Ovary (tissue), 9 donors: Measurements from ENCODE around the gene SPOCK1. TPM values are rescaled to one million over a fixed set of nuclear protein-coding genes. Genes with fewer than 3 reads are reported as not detected.

Experiments
- DNase-seq, 5 donors: peaks; one replicate each; pipeline ENCODE4 v3.0.0-alpha.2; 2019 to 2020
- H3K27ac ChIP-seq, 2 donors: fragments of 200-600 bp; one replicate each; pipeline versions ENCODE4 v1.5.1 to v1.8.0; 2019 to 2022
- H3K27me3 ChIP-seq: fragments of 200-600 bp; one replicate; pipeline ENCODE4 v1.8.0; 2022
- H3K36me3 ChIP-seq: fragments of 200-600 bp; sonication (generic); one replicate; pipeline ENCODE4 v1.5.1; 2019
- H3K4me1 ChIP-seq: one replicate; pipeline ENCODE4 v1.8.1; 2013; ENCODE audit warnings: mild to moderate bottlenecking, moderate library complexity; ENCODE audit not compliant: insufficient read depth
- H3K4me3 ChIP-seq: fragments of 200-600 bp; sonication (generic); one replicate; pipeline ENCODE4 v1.5.1; 2017
- H3K9me3 ChIP-seq, 2 donors: fragments of 200-600 bp in 1 of 2; sonication (generic) in 1 of 2; one replicate each; pipeline versions ENCODE4 v1.5.1 to v1.8.1; 2013 to 2019; ENCODE audit warnings: mild to moderate bottlenecking in 1 of 2, moderate library complexity in 1 of 2
- CTCF ChIP-seq, 3 donors: fragments of 450-650 bp in 2 of 3; fragments of 200-600 bp in 1 of 3; IDR thresholded peaks; one replicate each; pipeline versions ENCODE4 v1.5.1 to v1.8.0; 2016 to 2022; ENCODE audit warnings: antibody characterized with exemption in 3 of 3, mild to moderate bottlenecking in 1 of 3
- EP300 ChIP-seq: sonication (generic); formaldehyde crosslinking; IDR thresholded peaks from one replicate; pipeline ENCODE4 v1.6.1; 2017; ENCODE audit warnings: antibody characterized with exemption
- POLR2A ChIP-seq: fragments of 450-650 bp; IDR thresholded peaks from one replicate; pipeline ENCODE4 v1.6.1; 2017; ENCODE audit warnings: antibody characterized with exemption, mild to moderate bottlenecking, moderate library complexity
- WGBS, 3 donors: extraction: QIAGEN DNeasy Blood & Tissue Kit in 1 of 3; methylation state at CpG; one replicate each; pipeline versions ENCODE4 v1.1.5 to v1.1.7; 2013 to 2017; 5-methylcytosine and 5-hydroxymethylcytosine counted together
- intact Hi-C, 4 donors: fragments of 100-400 bp; cut with DNase I; formaldehyde crosslinking; loops; one replicate each; pipeline versions ENCODE4 v1.11.0 to v1.15.1; 2022 to 2023
- polyA plus RNA-seq, 2 donors: library from polyadenylated mRNA; stranded (reverse); fragments of 200-250 nt in 1 of 2; fragments of 350-450 nt in 1 of 2; fragmentation: Illumina TruSeq in 1 of 2; extraction: RNeasy Lipid Tissue Mini Kit (QIAGEN cat#74804) in 1 of 2; gene quantifications; one replicate each; pipeline ENCODE4 v1.2.3, GENCODE V29; 2013 to 2014
- total RNA-seq, 7 donors: library from RNA; depleted of rRNA in 2 of 7; stranded (reverse); fragments of >200 nt in 2 of 7; fragmentation: NEBNext Ultra II Directional in 3 of 7; extraction: Animal tissue kit (Norgen Biotek cat#: 25700) in 3 of 7; gene quantifications; one replicate each; pipeline versions ENCODE4 v1.1.0 to v1.2.4, GENCODE V29; 2016 to 2023
- donor health status: DM: no; HTN: no; CAD: no; lungs with moderate emphysema.
- donor health status: DM: no; HTN: no; CAD: no.
- donor health status: Bipolar disorder and iron deficiency.
- donor health status: DM: yes; HTN: yes; CAD: no.
- donor health status: DM: no; HTN: no; CAD: no.
- donor health status: DM: yes; HTN: yes; CAD: no.

Gene SPOCK1
- total and polyA plus RNA-seq, 9 donors: 1.3 to 42.6 (median 10.8) TPM

GRCh38 chr5:137510671-137511070, 11.5 kb upstream of the SPOCK1 start:
- Histone ChIP-seq H3K27ac (no peak overlapping the region), H3K36me3 (no peaks in the 10 kb centered on the region), H3K4me3 (no peak overlapping the region), H3K9me3 (no peaks in the 10 kb centered on the region), H3K4me1 (no peaks in the 10 kb centered on the region), H3K27me3 (no peaks in the 10 kb centered on the region)
- intact Hi-C loops: no loop called here
- TF ChIP-seq EP300: no peak
- TF ChIP-seq CTCF (IDR thresholded peaks at IDR 0.05): no peak
- no peak for TF ChIP-seq POLR2A
- WGBS, 3 donors: 56 to 88% (median 78%) methylated on average over 1 of the region's 1 CpG
- no peak for DNase-seq

GRCh38 chr5:137507150-137507549, 8.0 kb upstream of the SPOCK1 start:
- TF ChIP-seq POLR2A (no peak), CTCF (IDR thresholded peaks at IDR 0.05) (no peak)
- 62 to 79% (median 66%) methylated on average over 5 of the region's 5 CpGs for WGBS, 3 donors
- intact Hi-C loops: no loop called here

GRCh38 chr5:137506296-137506695, 7.2 kb upstream of the SPOCK1 start:
- no peaks in the 10 kb centered on the region for H3K4me1 ChIP-seq
- no peak for DNase-seq
- intact Hi-C loops: no loop called here
- no peak overlapping the region for H3K27ac ChIP-seq
- no peak overlapping the region for H3K4me3 ChIP-seq
- H3K27me3 ChIP-seq: no peaks in the 10 kb centered on the region
- H3K36me3 ChIP-seq: no peaks in the 10 kb centered on the region
- H3K9me3 ChIP-seq: no peaks in the 10 kb centered on the region
- no peak for TF ChIP-seq CTCF (IDR thresholded peaks at IDR 0.05)
- no peak for TF ChIP-seq POLR2A
- TF ChIP-seq EP300: no peak
- 79 to 91% (median 83%) methylated on average over 4 of the region's 4 CpGs for WGBS, 3 donors

More at GRCh38 chr5:137507150-137507549, 8.0 kb upstream of the SPOCK1 start:
- H3K27ac ChIP-seq: no peak overlapping the region
- H3K4me3 ChIP-seq: no peak overlapping the region
- no peaks in the 10 kb centered on the region for H3K9me3 ChIP-seq
- H3K27me3 ChIP-seq: no peaks in the 10 kb centered on the region
- no peaks in the 10 kb centered on the region for H3K36me3 ChIP-seq
- DNase-seq: no peak
- no peaks in the 10 kb centered on the region for H3K4me1 ChIP-seq

GRCh38 chr5:137504916-137505315, 5.8 kb upstream of the SPOCK1 start:
- Histone ChIP-seq H3K4me3 (no peak overlapping the region), H3K36me3 (no peaks in the 10 kb centered on the region), H3K9me3 (no peaks in the 10 kb centered on the region), H3K27ac (no peak overlapping the region), H3K27me3 (no peaks in the 10 kb centered on the region), H3K4me1 (no peaks in the 10 kb centered on the region)
- TF ChIP-seq POLR2A (no peak), CTCF (IDR thresholded peaks at IDR 0.05) (no peak)
- intact Hi-C loops: no loop called here
- no peak for DNase-seq

- Histone ChIP-seq H3K27ac (no peak overlapping the region), H3K9me3 (no peaks in the 10 kb centered on the region), H3K4me1 (no peaks in the 10 kb centered on the region), H3K4me3 (no peak overlapping the region), H3K27me3 (no peaks in the 10 kb centered on the region), H3K36me3 (no peaks in the 10 kb centered on the region)
- no peak for DNase-seq
- intact Hi-C loops: no loop called here
- TF ChIP-seq POLR2A: no peak
- no peak for TF ChIP-seq CTCF (IDR thresholded peaks at IDR 0.05)
- no peak for TF ChIP-seq EP300
These were observed 4.3 kb upstream of the SPOCK1 start for GRCh38 chr5:137503456-137503855.
